GDM1 (cell line): ENCODE results near the gene EGFL8.

Experiments used
- DNase-seq: peaks from one replicate; lab custom pipeline; 2025; lab: John Stamatoyannopoulos, UW

The EGFL8 gene

DNA sequence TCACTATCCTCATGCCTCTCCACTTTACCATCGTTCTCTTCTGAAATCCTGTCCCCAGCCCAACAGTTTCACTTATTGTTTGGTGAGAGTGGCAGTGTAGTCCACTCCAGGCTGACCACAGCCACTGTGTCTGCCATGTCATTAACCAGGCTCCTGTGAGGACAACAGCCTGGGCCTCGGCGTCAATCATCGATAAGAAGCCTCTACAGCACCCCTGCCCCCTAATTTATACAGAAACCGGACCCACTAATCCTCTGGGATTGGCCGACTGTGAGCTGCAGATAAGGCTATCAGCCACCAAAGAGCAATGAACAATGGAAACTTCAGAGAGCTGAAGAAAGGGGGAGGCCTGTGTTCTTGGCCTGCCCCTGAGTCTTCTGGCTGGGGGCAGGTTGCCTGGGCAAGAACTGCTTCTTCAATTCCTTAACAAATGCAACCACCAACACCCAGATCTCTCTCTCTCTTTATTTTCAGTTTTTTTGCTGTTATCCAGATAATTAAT is 3.4 kb downstream of the EGFL8 start:
- DNase-seq, result no peak

DNA sequence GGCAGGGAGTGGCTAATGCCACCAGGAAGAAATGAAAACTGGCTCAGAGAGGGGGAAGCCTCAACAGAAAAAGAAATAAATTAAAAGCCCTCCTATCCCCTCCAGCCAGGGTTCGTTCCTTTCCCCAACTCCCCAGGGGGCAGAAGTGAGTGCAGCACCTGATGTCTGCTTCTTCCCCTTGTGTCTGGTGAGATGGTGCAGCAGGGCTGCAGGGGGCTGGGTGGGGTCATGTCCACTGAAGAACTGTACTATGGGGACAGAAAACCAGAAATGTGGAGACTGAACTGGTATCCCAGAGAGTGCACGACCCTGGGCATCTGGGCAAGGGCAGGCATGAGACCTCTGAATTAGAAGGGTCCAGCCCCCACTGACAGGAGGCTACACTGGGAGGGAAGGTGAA is 4.0 kb downstream of the EGFL8 start:
- DNase-seq, result no peak

DNA sequence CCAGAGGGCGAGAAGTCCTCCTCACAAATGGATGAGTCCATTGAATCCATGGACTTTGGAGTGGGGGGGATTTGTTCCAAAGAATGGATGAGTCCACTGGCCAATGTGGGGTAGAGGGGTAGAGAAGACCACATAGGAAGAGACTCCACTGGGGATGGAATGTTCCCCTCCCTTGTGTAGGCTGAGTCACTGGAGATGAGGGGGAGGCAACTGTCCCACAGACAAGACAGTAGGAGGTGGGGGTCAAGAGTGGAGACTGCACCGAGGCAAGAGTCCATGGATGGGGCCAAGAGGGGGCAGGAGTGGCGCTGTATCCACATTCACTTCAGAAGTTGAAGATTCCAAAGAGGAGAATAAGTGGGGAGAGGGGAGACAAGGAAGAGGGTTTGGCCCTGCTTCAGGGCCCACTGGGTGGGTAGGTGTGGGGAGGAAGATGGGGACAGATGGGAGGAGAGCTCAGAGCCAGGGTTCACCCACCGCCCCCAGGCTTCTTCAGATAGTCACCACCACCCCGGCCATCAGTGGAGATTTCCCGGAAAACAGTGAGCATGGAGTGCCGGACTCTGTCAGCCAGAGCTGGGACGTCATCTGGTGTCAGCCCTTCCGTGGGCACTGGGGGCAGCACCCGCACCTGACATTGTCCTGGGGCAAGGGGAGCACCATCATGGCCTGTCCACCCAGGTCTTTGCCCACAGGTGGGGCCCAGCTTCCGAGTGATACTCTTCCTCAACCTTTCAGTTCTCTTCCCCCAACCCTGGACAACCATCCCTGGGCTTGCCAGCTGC is 4.6 kb downstream of the EGFL8 start:
- no peak for DNase-seq

DNA sequence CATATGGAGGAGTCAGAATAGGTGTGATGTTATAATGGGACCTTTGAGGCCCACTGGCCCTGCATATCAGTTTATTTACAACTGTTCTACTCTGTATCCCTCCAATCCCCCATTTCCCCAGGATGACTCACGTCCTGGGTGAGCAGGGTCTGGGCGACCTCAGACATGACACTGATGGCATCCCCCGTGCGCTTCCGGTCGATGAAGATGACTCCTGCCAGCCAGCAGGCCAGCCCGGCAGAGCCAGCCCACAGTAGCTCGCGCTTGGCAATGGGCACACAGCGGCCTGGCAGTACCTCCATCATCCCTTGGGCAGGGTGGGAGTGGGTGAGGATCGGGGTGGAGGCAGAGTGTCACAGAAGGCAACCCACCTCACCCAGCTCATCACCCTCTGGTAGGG is 5.9 kb downstream of the EGFL8 start:
- DNase-seq, result no peak

DNA sequence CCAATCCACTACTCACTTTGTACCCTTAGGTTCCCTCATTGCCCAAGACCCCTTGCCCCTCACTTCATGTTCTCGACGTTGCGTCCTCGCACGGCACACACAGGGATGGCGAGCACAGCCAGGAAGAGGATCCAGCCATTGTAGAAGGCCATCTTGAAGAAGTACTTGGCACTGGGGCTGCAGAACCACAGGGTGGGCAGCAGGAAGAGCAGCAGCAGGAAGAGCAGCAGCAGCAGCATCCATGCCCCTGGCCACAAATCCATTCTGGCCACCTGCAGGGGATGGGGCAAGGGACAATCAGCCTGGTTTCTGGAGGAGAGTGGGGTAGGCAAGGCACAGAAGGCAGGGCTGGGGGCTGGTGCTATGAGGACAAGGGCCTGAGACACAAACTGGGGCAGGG is 6.8 kb downstream of the EGFL8 start:
- DNase-seq, result no peak

DNA sequence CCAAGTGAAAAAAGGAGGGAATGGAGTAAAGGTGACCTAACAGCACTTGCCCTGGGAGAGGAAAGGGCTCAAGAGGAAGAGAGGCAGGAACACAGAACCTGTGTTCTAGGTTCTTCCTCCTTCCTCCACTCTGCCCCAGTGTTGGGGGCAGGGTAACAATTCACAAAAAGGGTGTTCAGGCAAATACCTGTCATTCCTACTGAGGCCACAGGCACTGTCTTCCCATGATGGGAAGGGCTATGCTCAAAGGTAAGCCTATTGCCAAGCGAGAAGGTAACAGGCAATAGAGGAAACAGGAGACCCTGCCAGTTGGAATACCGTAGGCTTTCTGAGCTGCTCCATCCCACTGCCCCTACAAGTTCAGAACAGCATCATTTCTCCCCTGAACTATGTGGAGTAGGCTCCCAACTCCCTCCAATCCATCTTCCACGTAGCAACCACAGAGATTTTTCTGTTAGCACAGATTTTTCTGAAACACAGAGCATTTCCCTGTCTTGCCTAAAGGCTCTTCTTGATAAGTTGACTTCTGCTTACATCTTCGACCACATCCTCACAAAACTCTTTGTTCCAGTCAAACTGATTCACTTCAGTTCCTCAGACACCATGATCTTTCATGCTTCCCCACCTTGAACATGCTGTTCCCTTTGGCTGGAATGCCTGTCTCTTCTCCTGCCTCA is 8.8 kb downstream of the EGFL8 start:
- no peak for DNase-seq

DNA sequence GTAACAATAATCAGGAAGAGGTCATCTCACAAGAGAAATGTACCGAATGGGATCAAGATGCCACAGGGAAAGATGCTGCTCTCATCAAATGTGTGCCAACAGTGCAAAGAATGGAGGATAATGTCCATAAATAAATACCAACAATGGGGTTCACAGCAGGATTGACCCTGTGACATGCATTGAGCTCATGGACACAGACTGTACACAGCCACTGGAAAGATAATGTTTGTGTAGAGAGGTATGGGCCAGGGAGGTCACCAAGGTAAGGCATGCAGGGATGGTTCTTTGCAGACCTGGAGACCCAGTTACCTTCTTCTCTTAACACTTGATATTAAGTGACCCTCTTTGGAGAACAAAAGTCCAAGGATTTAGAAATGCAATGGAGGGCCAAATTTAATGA is 10.0 kb downstream of the EGFL8 start:
- no peak for DNase-seq

DNA sequence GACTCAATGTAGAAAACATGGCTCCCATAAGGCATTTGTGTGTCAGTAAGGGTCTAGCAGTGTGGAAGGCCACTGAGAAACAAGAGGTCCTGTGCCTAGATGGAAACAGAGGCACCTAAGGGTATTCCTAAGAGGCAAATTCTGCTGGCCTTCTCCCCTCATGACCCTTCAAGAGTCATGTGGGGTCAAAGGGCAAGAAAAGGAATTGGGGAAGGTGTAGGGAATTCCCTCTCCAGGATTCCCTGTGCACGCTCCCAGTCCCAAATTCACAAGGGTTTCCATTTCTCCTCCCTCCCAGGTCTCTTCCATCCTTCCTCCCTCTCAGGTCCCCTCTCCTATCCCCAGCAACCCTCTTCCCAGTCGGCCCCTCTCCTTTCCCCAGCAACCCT is 10.9 kb downstream of the EGFL8 start:
- no peak for DNase-seq

DNA sequence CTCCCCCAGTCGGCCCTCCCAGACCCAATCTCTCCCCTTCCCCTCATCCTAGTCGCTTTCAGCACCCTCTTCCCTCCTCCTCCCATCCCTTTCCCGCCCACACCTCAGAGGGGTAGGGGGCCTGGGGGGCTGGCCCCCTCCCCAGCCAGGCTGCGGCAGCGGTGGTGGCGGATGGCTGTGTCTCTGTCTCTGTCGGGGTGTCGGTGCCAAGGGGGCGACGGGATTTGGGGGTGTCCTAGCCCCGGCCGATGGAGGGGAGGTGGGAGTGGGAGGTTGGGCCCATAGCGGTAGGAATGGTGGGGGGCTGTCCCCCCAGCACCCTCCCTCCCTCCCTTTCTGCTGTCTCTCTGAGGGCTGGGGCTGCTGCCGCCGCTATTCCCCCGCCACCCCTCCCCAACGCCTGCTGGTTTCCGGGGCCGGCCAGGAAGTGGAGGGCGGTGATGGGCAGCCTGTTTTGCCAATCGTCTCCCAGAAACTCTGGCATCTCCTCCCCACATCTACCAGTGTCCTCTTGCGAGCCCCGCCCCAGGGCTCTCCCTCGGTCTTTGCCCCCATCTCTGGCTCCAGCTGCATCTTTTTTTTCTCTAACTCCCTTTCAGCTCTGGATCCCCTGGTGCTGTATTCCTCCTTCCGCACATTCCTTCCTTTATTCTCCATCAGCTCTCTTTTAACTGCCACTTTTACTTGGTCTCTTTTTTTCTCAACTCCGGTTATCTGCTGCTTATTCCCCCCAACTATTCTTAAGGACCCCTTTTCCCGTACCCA is 11.5 kb downstream of the EGFL8 start, which contains the start of gene AGPAT1:
Gene AGPAT1 (minus strand): TSS at position 374 of the 765 bp plus-strand sequence. CDS start 4,588 bp downstream, outside the sequence.
- peak; percentile 90 for DNase-seq

DNA sequence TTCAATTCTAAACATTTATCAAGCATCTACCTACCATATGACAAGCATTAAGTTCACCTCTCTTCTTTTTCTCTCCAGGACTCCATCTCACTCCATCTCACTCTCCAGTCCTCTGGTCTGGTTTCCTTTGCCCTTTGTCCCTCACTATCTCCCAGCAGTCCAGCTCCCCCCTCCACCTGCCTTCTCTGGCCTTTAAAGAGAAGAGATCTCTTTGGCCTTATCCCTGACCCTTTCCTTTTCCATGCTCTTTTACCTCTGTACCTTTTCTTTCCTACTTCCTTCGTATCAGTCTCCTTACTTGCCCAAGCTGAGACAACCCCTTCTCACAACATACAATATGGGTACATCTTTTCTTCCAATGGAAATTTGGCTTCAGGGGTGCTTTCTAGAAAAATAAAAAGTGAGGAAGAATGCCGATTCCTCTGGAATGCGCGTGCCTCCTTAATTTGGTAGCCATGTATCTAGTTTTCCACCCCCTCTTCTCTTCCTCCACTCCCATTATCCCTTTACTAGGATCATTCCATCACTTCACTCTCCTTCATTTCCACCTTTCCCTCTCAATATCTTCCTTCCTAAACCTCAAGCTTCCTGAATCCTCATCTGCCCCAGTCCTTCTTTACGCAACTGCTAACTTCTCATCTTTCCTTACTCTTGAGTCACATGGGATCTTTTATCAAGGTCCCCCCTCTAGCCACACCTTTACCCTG is 12.2 kb downstream of the EGFL8 start:
- no peak for DNase-seq

DNA sequence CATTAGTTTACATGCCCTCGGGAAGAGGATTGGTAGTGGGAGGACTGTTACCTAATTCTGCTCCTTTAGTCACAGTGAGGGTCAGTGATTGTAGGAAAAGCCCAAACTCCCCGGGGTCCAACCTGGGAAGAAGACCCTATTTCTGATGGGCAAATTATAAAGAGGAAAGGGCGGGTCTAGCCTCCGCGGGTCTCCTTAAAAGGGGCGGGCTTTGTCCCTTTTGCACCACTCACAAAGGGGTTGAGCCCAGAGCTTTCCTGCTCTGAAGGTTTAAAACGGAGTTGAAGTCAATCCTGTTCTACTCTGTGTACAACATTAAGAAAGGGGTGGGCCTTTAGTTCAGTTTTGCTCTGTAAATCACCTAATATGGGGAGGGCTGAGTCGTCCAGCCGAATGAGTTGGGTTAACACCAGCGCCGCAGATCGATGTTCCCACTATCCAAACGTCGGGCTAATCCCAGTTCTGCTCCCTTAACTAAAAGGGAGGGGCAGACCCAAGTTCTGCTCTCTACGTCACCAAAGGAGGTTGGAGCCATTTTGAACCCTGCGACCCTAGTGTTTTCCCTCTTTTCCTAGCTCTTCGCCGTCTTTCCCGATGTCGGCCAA is 12.9 kb downstream of the EGFL8 start:
- DNase-seq, result peak; percentile 54

DNA sequence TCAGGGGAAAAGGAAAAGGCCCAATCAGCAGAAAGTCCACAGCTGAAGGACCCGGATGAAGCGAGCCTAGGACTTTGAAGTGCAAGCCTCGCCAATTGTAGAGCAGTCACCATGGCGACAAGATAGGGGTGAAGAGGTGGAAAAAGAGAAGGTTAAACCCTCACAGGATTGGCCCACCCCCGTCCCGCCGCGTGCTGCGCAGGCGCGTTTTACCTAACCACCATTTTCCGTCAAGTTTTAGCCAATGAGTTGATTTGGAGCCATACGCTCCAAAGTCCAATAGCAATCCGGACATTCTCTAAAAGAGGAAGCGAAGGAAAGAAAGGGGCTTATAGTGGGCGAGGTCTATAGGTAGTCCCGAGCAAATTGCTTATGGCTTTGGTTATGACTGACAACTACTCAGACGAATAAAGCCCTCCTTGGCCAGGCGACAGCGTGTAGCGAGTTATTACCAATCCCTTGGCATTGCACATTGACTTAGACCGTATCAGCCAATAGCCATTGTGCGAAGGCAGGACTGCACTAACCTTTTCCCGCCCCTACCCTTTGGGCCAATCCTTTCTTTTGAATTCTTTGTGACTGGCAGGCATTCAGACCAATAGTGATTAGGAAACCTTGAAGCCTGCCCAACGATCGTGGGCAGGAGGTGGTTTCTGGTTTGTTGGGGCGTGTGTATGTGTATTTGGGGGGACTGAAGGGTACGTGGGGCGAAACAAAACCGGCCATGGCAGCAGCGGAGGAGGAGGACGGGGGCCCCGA is 13.6 kb downstream of the EGFL8 start, which contains the start of gene RNF5:
Gene RNF5 (plus strand): TSS at position 618 of the 759 bp plus-strand sequence. CDS start 107 bp downstream, at position 725.
- DNase-seq, result peak; percentile 100

DNA sequence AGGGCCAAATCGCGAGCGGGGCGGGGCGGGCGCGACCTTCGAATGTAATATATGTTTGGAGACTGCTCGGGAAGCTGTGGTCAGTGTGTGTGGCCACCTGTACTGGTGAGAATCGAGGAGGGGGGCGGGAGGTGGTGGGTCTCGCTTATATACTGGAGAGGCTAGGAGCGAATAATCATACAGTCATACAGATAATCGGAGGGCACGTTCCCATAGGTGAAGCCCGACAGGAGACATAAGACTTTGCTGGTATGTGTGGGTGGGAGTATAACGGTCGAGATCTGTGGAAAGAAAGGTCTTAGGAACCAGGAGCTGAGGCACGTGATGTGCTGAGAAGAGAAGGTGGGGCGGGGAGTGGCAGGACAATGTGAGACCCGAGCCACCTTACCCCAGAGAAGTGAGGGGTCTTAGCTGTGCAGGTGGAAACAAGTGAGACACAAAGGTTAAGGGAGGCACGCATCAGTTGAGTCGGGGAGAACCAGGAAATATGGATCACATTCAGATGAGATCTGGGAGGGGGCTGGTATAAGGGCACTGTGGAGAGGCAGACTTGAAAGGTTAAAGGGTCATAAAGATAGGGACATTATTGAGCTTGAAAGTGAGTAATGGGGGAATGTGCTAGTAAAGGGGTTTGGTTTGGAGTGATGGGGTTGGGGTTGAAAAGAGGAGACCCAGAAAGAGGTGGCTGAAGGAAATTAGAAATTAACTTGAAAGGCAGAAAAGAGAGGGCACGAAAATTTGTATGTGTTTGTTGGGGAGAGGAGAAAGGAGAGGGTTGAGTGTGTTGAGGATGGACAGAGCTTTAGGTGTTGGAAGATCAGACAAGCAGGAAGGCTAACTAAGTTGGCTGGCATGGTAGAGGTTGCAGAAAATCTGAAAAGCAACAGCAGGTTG is 14.4 kb downstream of the EGFL8 start:
- no peak for DNase-seq

DNA sequence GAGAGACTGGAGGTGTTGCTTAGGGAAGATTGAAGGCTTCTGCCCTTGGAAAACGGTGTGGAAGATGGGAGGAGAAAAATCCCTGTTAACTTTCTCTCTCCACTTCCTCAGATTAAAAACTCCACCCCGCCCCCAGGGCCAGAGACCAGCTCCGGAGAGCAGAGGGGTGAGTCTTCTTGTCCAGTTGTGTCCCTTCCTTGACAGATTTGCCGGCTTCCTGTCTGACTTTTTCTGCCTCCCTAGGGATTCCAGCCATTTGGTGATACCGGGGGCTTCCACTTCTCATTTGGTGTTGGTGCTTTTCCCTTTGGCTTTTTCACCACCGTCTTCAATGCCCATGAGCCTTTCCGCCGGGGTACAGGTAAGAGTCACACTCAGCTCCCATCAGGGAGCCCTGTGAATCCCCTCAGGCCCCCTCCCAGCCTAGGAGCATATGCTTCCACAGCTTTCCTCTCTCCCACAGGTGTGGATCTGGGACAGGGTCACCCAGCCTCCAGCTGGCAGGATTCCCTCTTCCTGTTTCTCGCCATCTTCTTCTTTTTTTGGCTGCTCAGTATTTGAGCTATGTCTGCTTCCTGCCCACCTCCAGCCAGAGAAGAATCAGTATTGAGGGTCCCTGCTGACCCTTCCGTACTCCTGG is 15.5 kb downstream of the EGFL8 start:
- DNase-seq, result no peak

DNA sequence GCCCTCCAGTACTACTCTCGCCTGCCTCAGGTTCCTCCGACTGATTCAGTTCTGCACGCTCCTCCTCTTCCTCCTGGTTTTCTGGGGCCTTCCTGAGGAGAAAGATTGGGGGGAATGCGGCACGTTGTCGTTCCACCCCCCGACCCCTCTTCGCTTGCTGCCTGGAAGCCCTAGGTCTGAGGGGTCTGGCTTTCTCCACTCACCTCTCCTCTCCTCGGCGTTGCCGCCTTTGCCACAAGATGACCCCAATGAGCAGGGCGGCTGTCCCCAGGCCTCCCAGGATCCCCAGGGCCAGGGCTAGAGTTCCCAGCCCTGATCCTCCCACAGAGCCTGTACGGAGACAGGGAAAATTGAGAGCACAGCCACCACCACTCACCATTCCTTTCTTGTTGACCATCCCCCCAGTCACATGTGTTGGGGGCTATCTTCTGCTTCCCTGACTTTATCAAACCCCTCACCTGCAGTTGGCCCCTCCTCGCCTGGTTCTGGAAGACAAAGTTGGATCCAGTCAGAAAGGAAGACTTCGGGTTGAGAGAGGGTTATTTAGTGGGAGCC is 16.8 kb downstream of the EGFL8 start:
- no peak for DNase-seq

DNA sequence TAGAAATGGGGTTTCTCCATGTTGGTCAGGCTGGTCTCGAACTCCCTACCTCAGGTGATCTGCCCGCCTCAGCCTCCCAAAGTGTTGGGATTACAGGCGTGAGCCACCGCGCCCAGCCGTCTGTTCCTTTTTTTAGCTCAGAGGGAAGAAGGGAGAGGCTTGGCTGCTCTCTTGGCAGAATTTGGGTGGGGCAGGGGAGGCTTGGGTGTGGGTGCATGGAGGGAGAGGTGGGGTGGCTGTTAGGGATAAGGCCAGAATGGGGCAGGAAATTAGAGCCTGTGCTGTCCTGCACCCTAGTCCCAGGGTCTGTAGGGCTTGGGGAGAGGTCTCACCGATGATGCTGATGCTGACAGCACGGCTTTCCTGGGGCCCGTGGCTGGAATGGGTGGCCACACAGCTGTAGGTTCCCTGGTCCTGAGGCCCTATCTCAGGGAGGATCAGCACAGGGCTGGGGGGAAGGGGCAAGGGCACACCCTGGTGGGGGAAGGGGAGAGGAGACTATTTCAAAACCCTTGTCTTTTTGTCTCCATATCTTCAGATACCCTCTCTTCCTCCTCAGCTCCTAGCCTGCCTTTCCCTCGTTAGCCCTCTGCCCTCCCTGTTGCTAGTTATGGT is 17.6 kb downstream of the EGFL8 start:
- no peak for DNase-seq

DNA sequence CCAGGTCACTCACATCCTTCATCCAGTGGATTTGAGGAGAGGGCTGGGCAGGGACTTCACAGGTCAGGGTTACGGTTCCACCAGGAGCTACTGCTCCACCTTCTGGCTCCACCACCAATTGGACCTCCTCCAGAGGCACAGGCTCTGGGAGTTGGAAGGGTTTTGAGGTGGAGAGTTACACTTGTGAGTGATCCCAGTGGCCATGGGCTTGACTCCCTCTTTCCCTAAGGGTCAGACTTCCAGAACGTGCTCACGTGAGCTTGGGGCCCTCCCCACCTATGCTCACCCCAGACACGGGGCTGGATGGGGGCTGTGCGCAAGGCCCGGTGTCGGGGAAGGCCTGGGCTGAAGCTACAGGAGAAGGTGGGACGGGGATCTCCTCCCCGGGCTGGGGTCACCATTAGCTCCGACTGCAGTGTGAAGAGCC is 18.2 kb downstream of the EGFL8 start:
- no peak for DNase-seq

DNA sequence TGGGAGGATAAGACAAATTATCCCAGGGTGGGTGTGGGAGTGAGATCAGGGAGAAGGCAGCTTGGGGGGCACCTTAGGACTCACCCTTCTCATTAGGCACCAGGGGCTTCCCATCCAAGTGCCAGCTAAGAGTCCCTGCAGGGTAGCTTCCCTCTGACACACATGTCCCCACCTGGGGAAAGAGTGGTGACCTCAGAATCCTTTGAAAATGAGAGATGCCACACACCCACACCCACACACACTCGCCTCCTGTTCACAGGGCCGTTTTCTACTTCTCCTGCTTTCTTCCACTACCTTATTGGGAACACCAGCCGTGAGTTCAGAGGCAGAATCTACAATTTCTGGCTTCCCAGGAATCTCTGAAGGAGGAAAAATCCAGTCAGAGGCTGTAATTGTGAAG is 18.6 kb downstream of the EGFL8 start:
- no peak for DNase-seq
